ENCODE results near the gene TEX101. TPM values are rescaled to one million over a fixed set of nuclear protein-coding genes. Genes with fewer than 3 reads are reported as not detected.

The TEX101 gene
- total RNA-seq, 1 experiment from 2014 or later: not detected

- no peaks in the 10 kb centered on the region for H3K79me2 ChIP-seq (ENCODE audit: low read depth)
- TF ChIP-seq CTCF (conservative IDR thresholded peaks at IDR 0.05) (no peak), EZH2 (IDR thresholded peaks at IDR 0.05; ENCODE audit: low read depth) (no peak)
- no peak overlapping the region for H3K4me3 ChIP-seq
- H4K20me1 ChIP-seq (ENCODE audit: insufficient read depth): no peaks in the 10 kb centered on the region
- H3K9me2 ChIP-seq (ENCODE audit: insufficient read depth): no peaks in the 10 kb centered on the region
- H3K27ac ChIP-seq: no peak overlapping the region
- H3K27me3 ChIP-seq (ENCODE audit: insufficient read depth, low read depth): no peaks in the 10 kb centered on the region
- POLR2A ChIA-PET (ENCODE audit: unreplicated experiment): no interaction called here
- no peaks in the 10 kb centered on the region for H3K36me3 ChIP-seq (ENCODE audit: low read depth)
- no peak for DNase-seq
- peaks cover 22% of the 10 kb centered on the region for H3F3A ChIP-seq (ENCODE audit: insufficient read depth, low read depth)
- no TSS peak for BruUV-seq (replicated peaks)
- H3K9me3 ChIP-seq (ENCODE audit: insufficient read depth, low read depth): no peaks in the 10 kb centered on the region
- no peak overlapping the region for H3K4me2 ChIP-seq
- intact Hi-C loops (cut with micrococcal nuclease; ENCODE audit: unreplicated experiment): loop anchor here (10.0 kb wide), 1 partner anchor 148 kb away; no protein-coding TSS in a partner anchor
- CTCF ChIA-PET: no interaction called here
- no peak overlapping the region for H2AFZ ChIP-seq
- H3K4me1 ChIP-seq (replicated peaks; ENCODE audit: insufficient read depth): peaks cover 35% of the 10 kb centered on the region
These were observed 8.0 kb downstream of the TEX101 start for GRCh38 chr19:43422689-43423066.

- peaks cover 24% of the 10 kb centered on the region for H3F3A ChIP-seq (ENCODE audit: insufficient read depth, low read depth)
- ChIA-PET CTCF (no interaction called here), POLR2A (ENCODE audit: unreplicated experiment) (no interaction called here)
- BruUV-seq (replicated peaks): no TSS peak
- no peaks in the 10 kb centered on the region for H3K27me3 ChIP-seq (ENCODE audit: insufficient read depth, low read depth)
- 0 out of 2 replicates have a peak overlapping the region, but pooled peaks have one; percentile 44 for H3K27ac ChIP-seq
- TF ChIP-seq CTCF (conservative IDR thresholded peaks at IDR 0.05) (no peak), EZH2 (IDR thresholded peaks at IDR 0.05; ENCODE audit: low read depth) (no peak)
- no peak overlapping the region for H3K4me3 ChIP-seq
- intact Hi-C loops (cut with micrococcal nuclease; ENCODE audit: unreplicated experiment): loop anchor here (10.0 kb wide), 1 partner anchor 149 kb away; no protein-coding TSS in a partner anchor
- H3K4me2 ChIP-seq: no peak overlapping the region
- H3K36me3 ChIP-seq (ENCODE audit: low read depth): no peaks in the 10 kb centered on the region
- H2AFZ ChIP-seq: no peak overlapping the region
- no peaks in the 10 kb centered on the region for H3K9me2 ChIP-seq (ENCODE audit: insufficient read depth)
- H3K9me3 ChIP-seq (ENCODE audit: insufficient read depth, low read depth): no peaks in the 10 kb centered on the region
- no peaks in the 10 kb centered on the region for H3K79me2 ChIP-seq (ENCODE audit: low read depth)
- H3K4me1 ChIP-seq (replicated peaks; ENCODE audit: insufficient read depth): peaks cover 39% of the 10 kb centered on the region
- no peak for DNase-seq
- no peaks in the 10 kb centered on the region for H4K20me1 ChIP-seq (ENCODE audit: insufficient read depth)
These were observed 9.1 kb downstream of the TEX101 start for GRCh38 chr19:43423779-43424178.

GRCh38 chr19:43425567-43426392 is 11.1 kb downstream of the TEX101 start:
- ChIA-PET POLR2A (ENCODE audit: unreplicated experiment) (interaction anchor here (0.7 to 0.9 kb wide), 2 partner anchors 55 to 161 kb away, joined by 5 to 7 read pairs; no protein-coding TSS in a partner anchor), CTCF (interaction anchor here (0.5 to 1.1 kb wide), 5 partner anchors 9 to 125 kb away, joined by 3 to 11 read pairs (median 3); no protein-coding TSS in a partner anchor)
- intact Hi-C loops (cut with micrococcal nuclease; ENCODE audit: unreplicated experiment): loop anchor here (10.0 kb wide), 1 partner anchor 151 kb away; no protein-coding TSS in a partner anchor
- Histone ChIP-seq H3K9me3 (ENCODE audit: insufficient read depth, low read depth) (no peaks in the 10 kb centered on the region), H3K4me1 (replicated peaks; ENCODE audit: insufficient read depth) (peaks cover 48% of the 10 kb centered on the region), H3K27me3 (ENCODE audit: insufficient read depth, low read depth) (no peaks in the 10 kb centered on the region), H3K79me2 (ENCODE audit: low read depth) (no peaks in the 10 kb centered on the region), H3F3A (ENCODE audit: insufficient read depth, low read depth) (peaks cover 32% of the 10 kb centered on the region), H3K36me3 (ENCODE audit: low read depth) (no peaks in the 10 kb centered on the region), H3K4me2 (peak overlapping the region; percentile 54), H4K20me1 (ENCODE audit: insufficient read depth) (no peaks in the 10 kb centered on the region), H3K27ac (peak overlapping the region; percentile 44), H2AFZ (peak overlapping the region; percentile 29; the same call in 1 of the 2 replicates), H3K4me3 (no peak overlapping the region; the same call in 1 of the 2 replicates), H3K9me2 (ENCODE audit: insufficient read depth) (no peaks in the 10 kb centered on the region)
- DNase-seq: peak; percentile 35 to 58
- BruUV-seq (replicated peaks): no TSS peak
- peak; percentile 82 for TF ChIP-seq CTCF (conservative IDR thresholded peaks at IDR 0.05)
- TF ChIP-seq EZH2 (IDR thresholded peaks at IDR 0.05; ENCODE audit: low read depth): no peak
